HUES64 (cell line): ENCODE results near the gene TAS1R1.
"Not testable (repeated sequence)": the region's sequence is repeated elsewhere in the genome, so short reads cannot be mapped to it uniquely, and the experiment has no call there.

Source experiments
- H3K27ac ChIP-seq: 2 replicates; pipeline ENCODE4 v1.7.0; 2013; ENCODE audit warnings: low read depth, low read length, inconsistent platforms
- H3K27me3 ChIP-seq: 2 replicates; pipeline ENCODE4 v1.6.1; 2013; ENCODE audit warnings: mild to moderate bottlenecking, low read length; ENCODE audit not compliant: insufficient read depth
- H3K36me3 ChIP-seq: 2 replicates; pipeline ENCODE4 v1.6.1; 2013; ENCODE audit warnings: mild to moderate bottlenecking, low read length; ENCODE audit not compliant: insufficient read depth
- H3K4me1 ChIP-seq: 2 replicates; pipeline ENCODE4 v1.6.1; 2013; ENCODE audit warnings: mild to moderate bottlenecking, low read length, moderate library complexity; ENCODE audit not compliant: insufficient read depth
- H3K4me3 ChIP-seq: 2 replicates; pipeline ENCODE4 v1.5.1; 2013; ENCODE audit warnings: mild to moderate bottlenecking, low read length, moderate library complexity
- H3K9ac ChIP-seq: 2 replicates; pipeline ENCODE4 v1.6.1; 2013; ENCODE audit warnings: mild to moderate bottlenecking, low read depth, low read length
- H3K9me3 ChIP-seq: 2 replicates; pipeline ENCODE4 v1.6.1; 2013; ENCODE audit warnings: low read depth, low read length; ENCODE audit not compliant: insufficient read depth
- WGBS: fragments of 150-250, 120-280 bp; methylation state at CpG from one replicate; pipeline ENCODE4 v1.1.7; 2013; ENCODE audit warnings: missing lambda C conversion rate; 5-methylcytosine and 5-hydroxymethylcytosine counted together

Gene TAS1R1

DNA sequence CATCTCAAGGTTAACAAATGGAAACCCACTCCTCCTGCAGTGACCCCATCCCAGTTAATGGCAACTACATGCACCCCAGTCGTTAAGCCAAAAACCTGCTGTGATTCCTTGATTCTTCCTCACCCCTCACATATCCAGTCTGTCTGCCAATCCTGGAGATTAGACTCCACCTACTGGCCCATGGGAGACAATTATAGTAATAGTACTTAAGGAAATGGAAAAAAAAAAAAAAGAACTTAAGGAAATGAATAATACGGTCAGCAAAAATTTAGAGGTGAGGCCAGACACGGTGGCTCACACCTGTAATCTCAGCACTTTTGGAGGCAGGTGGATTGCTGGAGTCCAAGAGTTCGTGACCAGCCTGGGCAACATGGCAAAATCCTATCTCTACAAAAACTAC is 7.8 kb upstream of the TAS1R1 start:
- no peaks in the 10 kb centered on the region for H3K9me3 ChIP-seq
- 93% methylated on average over 4 of the region's 4 CpGs for WGBS
- H3K4me1 ChIP-seq, result no peaks in the 10 kb centered on the region
- H3K4me3 ChIP-seq, result no peak overlapping the region
- H3K9ac ChIP-seq, result no peak overlapping the region
- no peaks in the 10 kb centered on the region for H3K27me3 ChIP-seq
- H3K36me3 ChIP-seq, result peaks cover 83% of the 10 kb centered on the region
- no peak overlapping the region for H3K27ac ChIP-seq

DNA sequence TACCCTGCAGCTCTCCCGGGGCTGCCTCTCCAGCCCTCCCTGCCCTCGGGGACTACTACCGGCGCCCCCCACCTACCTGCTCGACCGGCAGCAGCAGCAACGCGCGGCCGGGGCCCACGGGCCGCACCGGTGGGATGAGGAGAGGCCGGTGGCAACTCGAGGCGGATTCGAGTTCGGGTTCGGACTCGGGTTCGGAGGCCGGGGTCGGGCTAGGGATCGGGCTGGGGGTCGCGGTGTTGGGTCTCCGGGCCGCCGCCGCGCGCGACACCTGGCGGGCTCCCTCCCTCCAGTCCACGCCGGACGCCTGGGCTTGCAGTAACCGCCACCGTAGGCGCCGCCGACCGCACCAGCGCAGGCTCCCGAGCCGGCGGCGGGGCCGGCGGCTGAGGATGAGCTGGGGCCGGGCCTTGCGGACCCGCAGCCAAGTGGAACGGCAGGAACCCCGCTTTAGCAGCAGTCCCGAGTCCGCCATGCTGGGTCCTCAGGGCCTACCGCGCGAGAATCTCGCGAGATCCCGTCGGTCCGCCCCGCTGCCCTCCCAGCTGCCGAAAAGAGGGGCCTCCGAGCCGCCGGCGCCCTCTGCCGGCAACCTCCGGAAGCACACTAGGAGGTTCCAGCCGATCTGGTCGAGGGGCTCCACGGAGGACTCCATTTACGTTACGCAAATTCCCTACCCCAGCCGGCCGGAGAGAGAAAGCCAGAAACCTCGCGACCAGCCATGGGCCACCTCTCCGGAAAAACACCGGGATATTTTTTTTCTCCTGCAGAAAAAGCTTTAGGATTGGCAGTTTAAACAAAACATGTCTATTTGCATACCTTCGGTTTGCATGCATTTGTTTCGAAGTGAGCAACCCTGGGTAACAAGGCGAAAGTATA is 838 bp upstream of the TAS1R1 start, which contains the start of gene NOL9:
TSS of gene NOL9 (minus strand) at position 483 of the 876 bp plus-strand sequence. CDS start at position 472, 11 bp downstream.
- peak within 1 kb of the TSS; percentile 98 for H3K9ac ChIP-seq
- H3K27ac ChIP-seq, result peak within 1 kb of the TSS; percentile 76
- no peaks in the 10 kb centered on the region for H3K9me3 ChIP-seq
- no peaks in the 10 kb centered on the region for H3K27me3 ChIP-seq
- WGBS, result 4% methylated on average over 87 of the region's 87 CpGs
- peaks cover 4% of the 10 kb centered on the region for H3K4me1 ChIP-seq
- H3K4me3 ChIP-seq, result peak within 1 kb of the TSS; percentile 98
- peaks cover 19% of the 10 kb centered on the region for H3K36me3 ChIP-seq

DNA sequence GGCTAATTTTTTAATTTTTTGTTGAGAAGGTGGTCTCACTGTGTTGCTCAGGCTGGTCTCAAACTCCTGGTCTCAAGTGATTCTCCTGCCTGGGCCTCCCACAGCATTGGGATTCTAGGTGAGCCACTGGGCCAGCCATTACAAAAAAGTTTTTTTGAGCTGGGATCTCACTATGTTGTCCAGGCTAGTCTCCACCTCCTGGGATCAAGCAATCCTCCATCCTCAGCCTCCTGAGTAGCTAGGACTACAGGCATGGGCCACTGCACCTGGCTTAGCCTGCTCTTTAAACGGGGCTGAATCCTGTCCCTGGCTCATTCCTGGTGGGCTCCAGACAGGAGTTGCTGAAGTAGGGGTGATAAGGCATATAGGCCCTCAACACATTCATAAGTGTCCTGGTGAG is 2.5 kb downstream of the TAS1R1 start:
- peaks cover 4% of the 10 kb centered on the region for H3K4me1 ChIP-seq
- H3K27ac ChIP-seq, result no peak overlapping the region
- no peaks in the 10 kb centered on the region for H3K36me3 ChIP-seq
- no peak overlapping the region for H3K4me3 ChIP-seq
- 90% methylated on average over 1 of the region's 1 CpG for WGBS
- H3K9me3 ChIP-seq, result no peaks in the 10 kb centered on the region
- no peak overlapping the region for H3K9ac ChIP-seq
- no peaks in the 10 kb centered on the region for H3K27me3 ChIP-seq

GRCh38 chr1:6559161-6559560 is 4.1 kb downstream of the TAS1R1 start:
- H3K36me3 ChIP-seq, H3K4me3 ChIP-seq, H3K27me3 ChIP-seq, H3K9me3 ChIP-seq, H3K4me1 ChIP-seq, H3K9ac ChIP-seq, H3K27ac ChIP-seq: not testable (repeated sequence)
- 95% methylated on average over 9 of the region's 11 CpGs for WGBS

GRCh38 chr1:6560267-6560666 is 5.2 kb downstream of the TAS1R1 start:
- Histone ChIP-seq H3K9ac (no peak overlapping the region), H3K4me1 (no peaks in the 10 kb centered on the region), H3K4me3 (no peak overlapping the region), H3K27me3 (peaks cover 18% of the 10 kb centered on the region), H3K27ac (no peak overlapping the region), H3K36me3 (no peaks in the 10 kb centered on the region), H3K9me3 (no peaks in the 10 kb centered on the region)
- 82% methylated on average over 9 of the region's 9 CpGs for WGBS

DNA sequence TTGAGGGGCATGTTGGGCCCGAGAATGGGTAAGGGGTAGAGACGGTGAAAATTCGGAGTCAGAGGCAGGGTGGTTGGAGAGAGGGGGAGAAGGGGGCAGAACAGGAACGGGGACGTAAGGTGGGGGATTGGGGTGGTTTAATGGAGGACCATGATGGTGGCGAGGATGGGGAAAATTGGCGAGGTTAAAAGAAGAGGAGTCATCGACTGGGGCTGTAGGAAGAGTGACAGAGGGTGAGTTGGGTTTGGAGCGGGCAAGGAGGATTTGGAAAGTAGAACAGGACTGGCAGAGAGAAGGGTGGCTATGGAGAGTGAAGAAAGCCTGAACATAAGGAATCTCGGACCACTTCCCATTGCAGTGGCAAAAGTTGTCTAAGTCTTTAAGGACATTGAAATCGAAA is 13.9 kb downstream of the TAS1R1 start:
- no peak overlapping the region for H3K9ac ChIP-seq

DNA sequence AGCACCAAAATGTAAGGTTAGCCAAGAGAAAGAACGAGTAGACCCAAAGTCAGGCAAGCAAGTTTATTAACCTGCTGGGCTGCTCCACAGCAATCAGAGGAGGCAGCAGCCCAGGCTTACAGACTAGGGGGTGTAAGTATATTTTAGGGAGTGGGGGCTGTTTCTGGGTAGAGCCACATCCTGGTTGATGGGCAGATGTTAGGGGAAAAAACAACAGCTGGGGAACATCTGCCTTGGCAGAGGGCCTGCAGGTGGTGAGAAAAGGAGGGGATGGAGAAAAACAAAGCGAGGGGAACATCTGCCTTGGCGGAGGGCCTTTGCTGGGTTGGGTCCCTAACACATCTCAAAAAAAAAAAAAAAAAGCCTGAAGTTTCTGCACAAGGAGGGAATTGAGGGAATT is 15.0 kb downstream of the TAS1R1 start:
- Histone ChIP-seq H3K4me3 (no peak overlapping the region), H3K36me3 (no peaks in the 10 kb centered on the region), H3K9me3 (no peaks in the 10 kb centered on the region), H3K4me1 (no peaks in the 10 kb centered on the region), H3K27ac (no peak overlapping the region), H3K27me3 (peaks cover 17% of the 10 kb centered on the region), H3K9ac (no peak overlapping the region)
- WGBS, result 75% methylated on average over 3 of the region's 3 CpGs

More for the DNA sequence above, 13.9 kb downstream of the TAS1R1 start:
- Histone ChIP-seq H3K27me3 (peaks cover 23% of the 10 kb centered on the region), H3K4me3 (no peak overlapping the region), H3K27ac (no peak overlapping the region), H3K9me3 (no peaks in the 10 kb centered on the region), H3K4me1 (no peaks in the 10 kb centered on the region), H3K36me3 (no peaks in the 10 kb centered on the region)
- 93% methylated on average over 11 of the region's 11 CpGs for WGBS

DNA sequence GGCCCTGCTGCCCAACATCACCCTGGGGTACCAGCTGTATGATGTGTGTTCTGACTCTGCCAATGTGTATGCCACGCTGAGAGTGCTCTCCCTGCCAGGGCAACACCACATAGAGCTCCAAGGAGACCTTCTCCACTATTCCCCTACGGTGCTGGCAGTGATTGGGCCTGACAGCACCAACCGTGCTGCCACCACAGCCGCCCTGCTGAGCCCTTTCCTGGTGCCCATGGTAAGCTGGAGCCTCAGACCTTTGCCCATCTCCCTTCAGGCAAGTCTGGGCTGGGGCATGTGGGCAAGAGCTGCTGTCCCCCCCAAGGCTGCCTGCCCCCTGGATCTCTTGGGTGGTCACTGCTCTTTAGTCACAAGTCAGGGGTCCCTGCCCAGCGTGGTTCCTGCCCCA is 15.9 kb downstream of the TAS1R1 start:
- Histone ChIP-seq H3K27me3 (peaks cover 11% of the 10 kb centered on the region), H3K9ac (no peak overlapping the region), H3K9me3 (no peaks in the 10 kb centered on the region), H3K4me1 (no peaks in the 10 kb centered on the region), H3K27ac (no peak overlapping the region), H3K36me3 (no peaks in the 10 kb centered on the region), H3K4me3 (no peak overlapping the region)
- WGBS, result 74% methylated on average over 5 of the region's 5 CpGs

DNA sequence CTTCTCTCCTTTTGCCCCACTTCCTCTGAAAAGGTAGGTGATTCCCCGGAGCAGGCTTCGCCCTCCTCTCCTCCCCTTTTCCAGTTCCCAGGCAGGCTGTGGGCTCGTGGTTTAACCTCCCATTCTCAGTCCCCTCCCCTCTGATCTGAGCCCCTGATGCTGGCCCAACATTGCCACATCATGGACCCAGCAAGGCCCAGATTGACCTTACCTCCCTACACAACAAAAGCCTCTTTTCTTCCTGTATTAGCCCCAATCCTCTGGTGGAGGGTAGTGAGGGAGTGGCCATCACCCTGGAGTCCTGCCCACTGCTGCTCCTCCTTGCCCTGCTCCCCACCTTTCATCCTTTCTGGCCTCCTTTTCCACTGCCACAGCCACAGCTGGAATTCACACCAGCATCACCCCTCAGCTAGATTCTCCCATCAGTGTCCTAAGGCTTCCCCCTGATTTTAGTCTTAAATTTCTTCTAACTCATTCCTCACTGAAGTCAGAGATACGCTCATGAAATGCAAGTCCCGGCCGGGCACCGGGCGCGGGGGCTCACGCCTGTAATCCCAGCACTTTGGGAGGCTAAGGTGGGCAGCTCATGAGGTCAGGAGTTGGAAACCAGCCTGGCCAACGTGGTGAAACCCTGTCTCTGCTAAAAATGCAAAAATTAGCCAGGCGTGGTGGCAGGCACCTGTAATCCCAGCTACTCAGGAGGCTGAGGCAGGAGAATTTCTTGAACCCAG is 17.7 kb downstream of the TAS1R1 start:
- Histone ChIP-seq H3K4me3 (no peak overlapping the region), H3K27me3 (peaks cover 8% of the 10 kb centered on the region), H3K36me3 (no peaks in the 10 kb centered on the region), H3K9me3 (no peaks in the 10 kb centered on the region), H3K27ac (no peak overlapping the region), H3K9ac (no peak overlapping the region), H3K4me1 (no peaks in the 10 kb centered on the region)
- 81% methylated on average over 12 of the region's 12 CpGs for WGBS

GRCh38 chr1:6574025-6574620 is 19.0 kb downstream of the TAS1R1 start:
- 69% methylated on average over 8 of the region's 8 CpGs for WGBS
- Histone ChIP-seq H3K27ac (no peak overlapping the region), H3K9me3 (no peaks in the 10 kb centered on the region), H3K36me3 (no peaks in the 10 kb centered on the region), H3K9ac (no peak overlapping the region), H3K4me3 (no peak overlapping the region), H3K27me3 (peaks cover 8% of the 10 kb centered on the region), H3K4me1 (peaks cover 4% of the 10 kb centered on the region; the same call in 1 of the 2 replicates)

GRCh38 chr1:6574818-6575217 is 19.7 kb downstream of the TAS1R1 start:
- H3K9ac ChIP-seq, result no peak overlapping the region
- 89% methylated on average over 14 of the region's 14 CpGs for WGBS
- H3K9me3 ChIP-seq, result no peaks in the 10 kb centered on the region
- no peak overlapping the region for H3K27ac ChIP-seq
- no peak overlapping the region for H3K4me3 ChIP-seq
- H3K36me3 ChIP-seq, result no peaks in the 10 kb centered on the region
- peaks cover 5% of the 10 kb centered on the region; the same call in 1 of the 2 replicates for H3K4me1 ChIP-seq
- H3K27me3 ChIP-seq, result peaks cover 8% of the 10 kb centered on the region
